ENCODE data around the gene SLC28A2. TPM values are rescaled to one million over a fixed set of nuclear protein-coding genes. Genes with fewer than 3 reads are reported as not detected.

The SLC28A2 gene
- total RNA-seq, 1 experiment from 2014 or later, result not detected

DNA sequence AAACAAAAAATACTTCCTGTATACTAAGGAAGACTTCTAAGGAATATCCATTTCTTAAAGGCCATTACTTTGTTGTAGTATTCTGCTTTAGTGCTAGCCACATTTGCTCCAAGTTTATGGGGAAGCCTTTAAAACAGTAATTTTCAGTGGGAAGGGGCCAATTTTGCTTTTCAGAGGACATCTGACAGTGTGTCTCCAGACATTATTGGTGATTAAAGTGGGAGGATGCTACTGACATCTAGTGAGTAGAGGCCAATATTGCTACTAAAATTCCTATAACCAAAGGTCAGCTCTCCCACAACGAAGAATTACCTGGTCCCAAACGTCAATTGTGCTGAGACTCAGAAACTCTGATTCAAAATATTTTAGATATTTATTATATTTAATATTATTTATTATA, 24.8 kb downstream of the SLC28A2 start:
- CTCF ChIA-PET, result interaction anchor here (0.6 to 1.4 kb wide), 5 partner anchors 71 to 150 kb away, joined by 3 to 17 read pairs (median 7); partner anchors contain the start of gene DUOX1
- TF ChIP-seq, protein P1, sequence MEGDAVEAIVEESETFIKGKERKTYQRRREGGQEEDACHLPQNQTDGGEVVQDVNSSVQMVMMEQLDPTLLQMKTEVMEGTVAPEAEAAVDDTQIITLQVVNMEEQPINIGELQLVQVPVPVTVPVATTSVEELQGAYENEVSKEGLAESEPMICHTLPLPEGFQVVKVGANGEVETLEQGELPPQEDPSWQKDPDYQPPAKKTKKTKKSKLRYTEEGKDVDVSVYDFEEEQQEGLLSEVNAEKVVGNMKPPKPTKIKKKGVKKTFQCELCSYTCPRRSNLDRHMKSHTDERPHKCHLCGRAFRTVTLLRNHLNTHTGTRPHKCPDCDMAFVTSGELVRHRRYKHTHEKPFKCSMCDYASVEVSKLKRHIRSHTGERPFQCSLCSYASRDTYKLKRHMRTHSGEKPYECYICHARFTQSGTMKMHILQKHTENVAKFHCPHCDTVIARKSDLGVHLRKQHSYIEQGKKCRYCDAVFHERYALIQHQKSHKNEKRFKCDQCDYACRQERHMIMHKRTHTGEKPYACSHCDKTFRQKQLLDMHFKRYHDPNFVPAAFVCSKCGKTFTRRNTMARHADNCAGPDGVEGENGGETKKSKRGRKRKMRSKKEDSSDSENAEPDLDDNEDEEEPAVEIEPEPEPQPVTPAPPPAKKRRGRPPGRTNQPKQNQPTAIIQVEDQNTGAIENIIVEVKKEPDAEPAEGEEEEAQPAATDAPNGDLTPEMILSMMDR (IDR thresholded peaks at IDR 0.05; ENCODE audit: unreplicated experiment), result no peak
- no TSS peak for BruUV-seq (replicated peaks)
- Mint-ChIP-seq H3K4me3 (ENCODE audit: low read depth, unreplicated experiment) (no peak overlapping the region), H3K4me1 (ENCODE audit: low read depth, unreplicated experiment) (peaks cover 6% of the 10 kb centered on the region), H3K27me3 (ENCODE audit: unreplicated experiment) (no peaks in the 10 kb centered on the region), H3K9me3 (ENCODE audit: low read depth, unreplicated experiment) (no peaks in the 10 kb centered on the region), H3K36me3 (ENCODE audit: insufficient read depth, unreplicated experiment) (peaks cover 9% of the 10 kb centered on the region), H3K27ac (ENCODE audit: unreplicated experiment) (no peak overlapping the region)
- intact Hi-C loops (cut with micrococcal nuclease; ENCODE audit: unreplicated experiment), result no loop called here
- no peak for DNase-seq

DNA sequence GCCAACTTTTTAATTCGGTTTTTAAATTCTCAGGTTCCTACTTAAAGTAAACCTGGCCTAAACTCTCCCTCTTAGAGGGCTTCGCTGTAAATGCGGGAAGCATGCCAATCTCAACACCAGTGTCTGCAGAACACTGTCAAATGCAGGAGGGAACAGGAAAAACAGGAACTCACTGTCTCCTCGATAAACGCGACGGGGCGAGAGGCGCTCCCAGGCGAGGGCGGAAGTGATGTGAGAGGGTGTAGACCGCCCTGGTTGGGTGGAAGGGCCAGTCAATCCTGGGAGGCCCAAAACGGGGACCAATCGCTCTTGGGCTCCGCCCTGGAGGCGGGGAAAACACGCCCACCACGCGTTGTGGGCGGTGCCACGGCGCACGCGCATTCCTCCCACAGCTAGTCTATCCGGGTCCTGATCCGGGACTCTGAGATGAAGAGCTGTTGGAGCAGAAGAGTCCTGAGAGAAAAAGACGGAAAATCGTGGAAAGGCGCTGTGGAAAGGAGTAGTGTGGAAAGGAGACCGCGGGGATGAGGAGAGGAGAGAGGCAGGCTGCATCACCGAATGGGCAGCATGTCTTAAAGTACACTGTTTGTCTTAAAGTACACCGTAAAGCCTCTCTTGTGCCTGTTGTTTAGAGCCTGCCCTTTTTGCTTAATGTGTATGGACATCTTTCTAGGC, 27.1 kb downstream of the SLC28A2 start:
- Mint-ChIP-seq H3K27me3 (ENCODE audit: unreplicated experiment) (no peaks in the 10 kb centered on the region), H3K27ac (ENCODE audit: unreplicated experiment) (peak overlapping the region; percentile 78), H3K4me1 (ENCODE audit: low read depth, unreplicated experiment) (no peaks in the 10 kb centered on the region), H3K9me3 (ENCODE audit: low read depth, unreplicated experiment) (no peaks in the 10 kb centered on the region), H3K36me3 (ENCODE audit: insufficient read depth, unreplicated experiment) (peaks cover 9% of the 10 kb centered on the region), H3K4me3 (ENCODE audit: low read depth, unreplicated experiment) (peak overlapping the region; percentile 77)
- DNase-seq, result peak; percentile 97
- BruUV-seq (replicated peaks), result no TSS peak
- CTCF ChIA-PET, result interaction anchor here (0.9 to 1.6 kb wide), 2 partner anchors 79 to 116 kb away, joined by 3 to 8 read pairs; no protein-coding TSS in a partner anchor
- TF ChIP-seq, protein P1 (IDR thresholded peaks at IDR 0.05; ENCODE audit: unreplicated experiment), result no peak
- intact Hi-C loops (cut with micrococcal nuclease; ENCODE audit: unreplicated experiment), result no loop called here

GRCh38 chr15:45285413-45285812, 33.4 kb downstream of the SLC28A2 start:
- BruUV-seq (replicated peaks), result no TSS peak
- intact Hi-C loops (cut with micrococcal nuclease; ENCODE audit: unreplicated experiment), result no loop called here
- Mint-ChIP-seq H3K36me3 (ENCODE audit: insufficient read depth, unreplicated experiment) (no peaks in the 10 kb centered on the region), H3K4me1 (ENCODE audit: low read depth, unreplicated experiment) (no peaks in the 10 kb centered on the region), H3K4me3 (ENCODE audit: low read depth, unreplicated experiment) (no peak overlapping the region), H3K27ac (ENCODE audit: unreplicated experiment) (no peak overlapping the region), H3K27me3 (ENCODE audit: unreplicated experiment) (peaks cover 24% of the 10 kb centered on the region), H3K9me3 (ENCODE audit: low read depth, unreplicated experiment) (no peaks in the 10 kb centered on the region)
- TF ChIP-seq, protein P1 (IDR thresholded peaks at IDR 0.05; ENCODE audit: unreplicated experiment), result no peak
- no peak for DNase-seq
- CTCF ChIA-PET, result no interaction called here

DNA sequence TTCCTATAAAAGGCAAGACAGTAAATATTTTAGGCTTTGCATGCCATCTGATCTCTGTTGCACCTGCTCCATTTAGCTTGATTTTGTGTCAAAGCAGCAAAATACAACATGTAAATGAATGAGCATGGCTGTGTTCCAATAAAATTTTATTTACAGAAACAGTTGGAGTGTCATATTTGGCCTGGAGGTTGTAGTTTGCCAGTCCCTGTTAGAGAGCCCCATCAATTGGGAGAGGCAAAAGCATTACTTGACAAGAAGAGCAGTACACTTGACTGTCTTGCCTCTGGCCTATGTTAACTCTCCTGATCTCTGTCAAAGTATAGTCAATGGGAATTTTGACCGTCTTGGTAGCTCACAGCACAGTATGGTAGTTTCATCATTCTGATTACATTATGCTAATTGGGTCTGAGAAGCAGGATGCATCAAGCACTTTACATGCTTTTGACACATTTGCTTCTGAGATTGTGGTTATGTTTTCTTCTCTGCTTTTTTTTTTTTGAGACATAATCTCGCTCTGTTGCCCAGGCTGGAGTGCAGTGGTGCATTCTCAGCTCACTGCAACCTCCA, 35.4 kb downstream of the SLC28A2 start:
- no TSS peak for BruUV-seq (replicated peaks)
- intact Hi-C loops (cut with micrococcal nuclease; ENCODE audit: unreplicated experiment), result no loop called here
- peaks cover 35% of the 10 kb centered on the region for H3K27me3 Mint-ChIP-seq (ENCODE audit: unreplicated experiment)
- H3K36me3 Mint-ChIP-seq (ENCODE audit: insufficient read depth, unreplicated experiment), result no peaks in the 10 kb centered on the region
- H3K4me1 Mint-ChIP-seq (ENCODE audit: low read depth, unreplicated experiment), result no peaks in the 10 kb centered on the region
- H3K27ac Mint-ChIP-seq (ENCODE audit: unreplicated experiment), result no peak overlapping the region
- no peak overlapping the region for H3K4me3 Mint-ChIP-seq (ENCODE audit: low read depth, unreplicated experiment)
- TF ChIP-seq, protein P1 (IDR thresholded peaks at IDR 0.05; ENCODE audit: unreplicated experiment), result no peak
- CTCF ChIA-PET, result interaction anchor here (1.3 kb wide), 1 partner anchor 86 kb away, joined by 4 read pairs; no protein-coding TSS in a partner anchor
- H3K9me3 Mint-ChIP-seq (ENCODE audit: low read depth, unreplicated experiment), result no peaks in the 10 kb centered on the region
- DNase-seq, result no peak

Measured in Calu3 (cell line).